Sigmoid colon (tissue), 7 donors: ENCODE data around the gene TMEM184B. TPM values are rescaled to one million over a fixed set of nuclear protein-coding genes. Genes with fewer than 3 reads are reported as not detected.

Experiments used
- DNase-seq: peaks from one replicate; pipeline ENCODE4 v3.0.0-alpha.2; 2019
- H3K27ac ChIP-seq, 4 donors: fragments of 200-600 bp; sonication (generic); one replicate each; pipeline ENCODE4 v1.5.1; 2016 to 2019; ENCODE audit warnings: mild to moderate bottlenecking in 1 of 4
- H3K27me3 ChIP-seq, 3 donors: fragments of 200-600 bp; sonication (generic); one replicate each; pipeline ENCODE4 v1.5.1; 2019; ENCODE audit warnings: mild to moderate bottlenecking in 1 of 3
- H3K36me3 ChIP-seq, 4 donors: fragments of 200-600 bp; sonication (generic); one replicate each; pipeline ENCODE4 v1.5.1; 2016 to 2019
- H3K4me1 ChIP-seq, 4 donors: fragments of 200-600 bp; sonication (generic); one replicate each; pipeline ENCODE4 v1.5.1; 2017 to 2019
- H3K4me3 ChIP-seq, 4 donors: fragments of 200-600 bp; sonication (generic); one replicate each; pipeline ENCODE4 v1.5.1; 2017 to 2019; ENCODE audit warnings: mild to moderate bottlenecking in 2 of 4, moderate library complexity in 1 of 4
- H3K9me3 ChIP-seq, 4 donors: fragments of 200-600 bp in 3 of 4; sonication (generic) in 3 of 4; one replicate each; pipeline versions ENCODE4 v1.5.1 to v1.6.1; 2013 to 2019
- CTCF ChIP-seq, 4 experiments: fragments of 450-650 bp in 3 of 4; fragments of 200-600 bp in 1 of 4; IDR thresholded peaks; one replicate each; pipeline ENCODE4 v1.5.1; 2016 to 2019; ENCODE audit warnings: antibody characterized with exemption in 4 of 4, mild to moderate bottlenecking in 3 of 4, moderate library complexity in 2 of 4
- EP300 ChIP-seq, 4 donors: sonication (generic); formaldehyde crosslinking; IDR thresholded peaks; one replicate each; pipeline ENCODE4 v1.6.1; 2017; ENCODE audit warnings: antibody characterized with exemption in 4 of 4
- POLR2A ChIP-seq, 2 donors: fragments of 450-650 bp; IDR thresholded peaks; one replicate each; pipeline ENCODE4 v1.6.1; 2016; ENCODE audit warnings: antibody characterized with exemption in 2 of 2, mild to moderate bottlenecking in 2 of 2, moderate library complexity in 2 of 2
- POLR2AphosphoS5 ChIP-seq, 4 donors: sonication (generic); formaldehyde crosslinking; IDR thresholded peaks; one replicate each; pipeline ENCODE4 v1.6.1; 2017; ENCODE audit warnings: antibody characterized with exemption in 4 of 4
- WGBS, 2 donors: extraction: QIAGEN DNeasy Blood & Tissue Kit; methylation state at CpG; one replicate each; pipeline ENCODE4 v1.1.7; 2013; 5-methylcytosine and 5-hydroxymethylcytosine counted together
- intact Hi-C: fragments of 100-400 bp; cut with DNase I; formaldehyde crosslinking; loops from one replicate; pipeline ENCODE4 v1.15.1; 2023
- polyA plus RNA-seq, 3 donors: library from polyadenylated mRNA; stranded (reverse); fragments of 200-250 nt; gene quantifications; one replicate each; pipeline ENCODE4 v1.2.3, GENCODE V29; 2013
- total RNA-seq, 4 donors: library from RNA; depleted of rRNA; stranded (reverse); fragments of >200 nt; gene quantifications; one replicate each; pipeline ENCODE4 v1.1.0, GENCODE V29; 2016
- donor health status: healthy with polysubstance abuse.
- donor health status: Bipolar disorder and iron deficiency.
- donor health status: healthy.

TMEM184B gene
- total and polyA plus RNA-seq, 7 donors: 7.2 to 96.4 (median 42.6) TPM

DNA sequence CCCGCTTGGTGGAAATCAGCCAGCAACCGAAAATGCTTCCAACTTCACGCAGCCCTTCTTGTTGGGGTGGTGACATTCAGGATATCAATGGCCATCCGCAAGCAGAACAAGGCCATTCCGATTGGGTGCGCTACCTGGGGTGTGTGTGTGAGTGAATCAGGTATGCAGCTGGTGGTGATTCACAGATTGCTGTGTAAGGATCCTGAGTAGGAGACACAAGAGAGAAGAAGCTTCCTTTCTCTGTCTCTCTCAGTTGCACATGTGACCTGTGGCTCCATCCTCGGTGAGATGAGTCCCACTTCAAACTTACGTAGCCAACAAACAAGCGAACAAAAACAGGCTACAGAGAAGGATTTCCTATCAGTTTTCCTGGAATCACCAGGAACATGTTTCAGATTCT is 9.6 kb upstream of the TMEM184B start:
- 90 to 95% methylated on average over 9 of the region's 9 CpGs for WGBS, 2 donors
- Histone ChIP-seq H3K36me3 (no peaks in the 10 kb centered on the region), H3K4me3 (no peak overlapping the region), H3K27ac (peak overlapping the region in 3 of 4 donors; percentile 79 to 87 (median 87)), H3K27me3 (no peaks in the 10 kb centered on the region), H3K4me1 (peaks cover 0 to 34% (median 27%) of the 10 kb centered on the region in 4 donors), H3K9me3 (no peaks in the 10 kb centered on the region)
- DNase-seq: no peak
- TF ChIP-seq POLR2AphosphoS5 (IDR thresholded peaks at IDR 0.05): no peak
- TF ChIP-seq CTCF (IDR thresholded peaks at IDR 0.05): no peak
- TF ChIP-seq EP300 (IDR thresholded peaks at IDR 0.05): no peak
- no peak for TF ChIP-seq POLR2A (IDR thresholded peaks at IDR 0.05)
- intact Hi-C loops: no loop called here

- no peaks in the 10 kb centered on the region for H3K36me3 ChIP-seq
- H3K27me3 ChIP-seq: no peaks in the 10 kb centered on the region
- TF ChIP-seq POLR2AphosphoS5 (IDR thresholded peaks at IDR 0.05) (no peak), EP300 (IDR thresholded peaks at IDR 0.05) (no peak), POLR2A (IDR thresholded peaks at IDR 0.05) (no peak), CTCF (IDR thresholded peaks at IDR 0.05) (no peak)
- H3K4me3 ChIP-seq: no peak overlapping the region
- no peaks in the 10 kb centered on the region for H3K9me3 ChIP-seq
- intact Hi-C loops: no loop called here
- H3K4me1 ChIP-seq: peaks cover 0 to 20% (median 17%) of the 10 kb centered on the region in 4 donors
- WGBS, 2 donors: 61 to 85% methylated on average over 2 of the region's 2 CpGs
- no peak overlapping the region for H3K27ac ChIP-seq
- DNase-seq: no peak
These were observed 3.4 kb upstream of the TMEM184B start for GRCh38 chr22:38276166-38276565.

DNA sequence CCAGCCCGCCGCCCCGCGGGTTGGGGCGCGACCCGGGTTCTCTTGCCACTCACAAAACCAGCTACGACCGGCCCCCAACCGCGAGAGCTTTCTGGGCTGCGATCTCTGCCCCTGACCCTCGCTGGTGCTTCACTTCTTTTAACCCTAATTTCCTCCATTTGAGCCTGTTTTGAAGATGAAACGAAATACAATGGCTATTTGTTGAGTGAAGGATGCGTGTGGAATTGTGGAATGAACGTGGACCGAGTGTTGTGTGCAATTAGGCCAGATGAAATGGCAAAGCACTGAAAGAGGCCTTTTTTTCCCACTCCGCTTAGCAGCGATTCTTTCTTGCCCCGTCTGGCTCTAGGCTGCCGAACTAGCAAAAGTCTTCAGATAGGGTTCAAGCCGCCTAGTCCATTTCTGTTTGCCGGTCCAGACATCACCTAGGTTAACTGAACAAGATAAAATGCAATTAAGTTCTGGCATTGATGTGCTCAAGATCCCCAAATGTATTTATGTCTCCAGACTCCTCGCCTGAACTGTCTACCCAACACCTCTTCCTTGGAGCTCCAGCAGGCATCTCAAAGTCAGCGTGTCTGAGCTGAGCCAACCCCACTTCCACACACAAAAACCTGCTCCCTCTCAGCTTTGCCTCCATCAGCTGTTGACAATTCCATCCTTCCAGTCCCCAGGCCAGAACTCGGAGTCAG is 471 bp upstream of the TMEM184B start:
- Histone ChIP-seq H3K4me1 (peaks cover 0 to 48% (median 46%) of the 10 kb centered on the region in 4 donors), H3K27ac (peak overlapping the region; percentile 87 to 97 (median 92)), H3K4me3 (peak overlapping the region; percentile 76 to 99 (median 94)), H3K27me3 (no peaks in the 10 kb centered on the region), H3K36me3 (no peaks in the 10 kb centered on the region), H3K9me3 (no peaks in the 10 kb centered on the region)
- intact Hi-C loops: loop anchor here (2.0 to 5.0 kb wide), 2 partner anchors 42 to 71 kb away; partner anchors contain the start of gene MAFF
- TF ChIP-seq CTCF (IDR thresholded peaks at IDR 0.05) (no peak), EP300 (IDR thresholded peaks at IDR 0.05) (no peak), POLR2AphosphoS5 (IDR thresholded peaks at IDR 0.05) (no peak), POLR2A (IDR thresholded peaks at IDR 0.05) (no peak)
- DNase-seq: no peak
- WGBS, 2 donors: 18 to 20% methylated on average over 26 of the region's 26 CpGs

- TF ChIP-seq POLR2A (IDR thresholded peaks at IDR 0.05): no peak
- TF ChIP-seq POLR2AphosphoS5 (IDR thresholded peaks at IDR 0.05): no peak
- no peak for TF ChIP-seq EP300 (IDR thresholded peaks at IDR 0.05)
- no peak for TF ChIP-seq CTCF (IDR thresholded peaks at IDR 0.05)
- no peaks in the 10 kb centered on the region for H3K27me3 ChIP-seq
- H3K9me3 ChIP-seq: no peaks in the 10 kb centered on the region
- peaks cover 0 to 59% (median 55%) of the 10 kb centered on the region in 4 donors for H3K4me1 ChIP-seq
- no peaks in the 10 kb centered on the region for H3K36me3 ChIP-seq
- peak overlapping the region; percentile 76 to 99 (median 94) for H3K4me3 ChIP-seq
- DNase-seq: no peak
- peak overlapping the region; percentile 87 to 97 (median 92) for H3K27ac ChIP-seq
- 4 to 10% methylated on average over 7 of the region's 7 CpGs for WGBS, 2 donors
- intact Hi-C loops: loop anchor here (2.0 to 5.0 kb wide), 2 partner anchors 43 to 70 kb away; partner anchors contain the start of gene MAFF
These were observed 860 bp downstream of the TMEM184B start for GRCh38 chr22:38271927-38272372.
